Measurements from ENCODE around the gene ZNF415.
"Not testable (repeated sequence)": the region's sequence is repeated elsewhere in the genome, so short reads cannot be mapped to it uniquely, and the experiment has no call there.

Gene ZNF415

GRCh38 chr19:53132141-53132991 is at the start of gene ZNF415:
ZNF415 (minus strand) TSS chr19:53132910; CDS start chr19:53122676, 10,234 bp downstream.
- DNase-seq: peak; percentile 64

GRCh38 chr19:53182202-53182601 is 49.5 kb upstream of the ZNF415 start:
- DNase-seq: no peak

GRCh38 chr19:53177986-53178385 is 45.3 kb upstream of the ZNF415 start:
- no peak for DNase-seq

GRCh38 chr19:53172889-53173288 is 40.2 kb upstream of the ZNF415 start:
- DNase-seq: no peak

- no peak for DNase-seq
Observed at GRCh38 chr19:53165691-53166091, 33.0 kb upstream of the ZNF415 start.

- DNase-seq: no peak
Observed at GRCh38 chr19:53161123-53161522, 28.4 kb upstream of the ZNF415 start.

GRCh38 chr19:53160350-53160749 is 27.6 kb upstream of the ZNF415 start:
- DNase-seq: no peak

- DNase-seq: peak; percentile 39
Observed at GRCh38 chr19:53158119-53158656, 25.5 kb upstream of the ZNF415 start.

- DNase-seq: no peak
Observed at GRCh38 chr19:53157626-53158025, 24.9 kb upstream of the ZNF415 start.

GRCh38 chr19:53156850-53157249 is 24.1 kb upstream of the ZNF415 start:
- no peak for DNase-seq

GRCh38 chr19:53147645-53148044 is 14.9 kb upstream of the ZNF415 start:
- no peak for DNase-seq

GRCh38 chr19:53140351-53140750 is 7.6 kb upstream of the ZNF415 start:
- DNase-seq: no peak

- DNase-seq: no peak
Observed at GRCh38 chr19:53136432-53136831, 3.7 kb upstream of the ZNF415 start.

GRCh38 chr19:53131727-53132126 is 983 bp downstream of the ZNF415 start:
- DNase-seq: no peak

- DNase-seq: no peak
Observed at GRCh38 chr19:53131085-53131590, 1.6 kb downstream of the ZNF415 start.

GRCh38 chr19:53130506-53130905 is 2.2 kb downstream of the ZNF415 start:
- no peak for DNase-seq

- not testable (repeated sequence) for DNase-seq
Observed at GRCh38 chr19:53126733-53127526, 5.8 kb downstream of the ZNF415 start.

- DNase-seq: no peak
Observed at GRCh38 chr19:53123400-53123799, 9.3 kb downstream of the ZNF415 start.

GRCh38 chr19:53112286-53112685 is 20.4 kb downstream of the ZNF415 start:
- no peak for DNase-seq

- DNase-seq: no peak
Observed at GRCh38 chr19:53109527-53109926, 23.2 kb downstream of the ZNF415 start.

- DNase-seq: peak; percentile 99
Observed at GRCh38 chr19:53103234-53104203, 29.2 kb downstream of the ZNF415 start, which contains the start of gene ZNF160. ZNF160 (minus strand) TSS chr19:53103422; CDS start chr19:53086276, 17,146 bp downstream.

- peak; percentile 42 for DNase-seq
Observed at GRCh38 chr19:53102756-53103233, 29.9 kb downstream of the ZNF415 start.

All from CD4-positive, alpha-beta T cell treated with Interleukin-21 for 1 hour (primary cell).